HG03521 (cell line): ENCODE results near the gene APC2.
"Not testable (repeated sequence)": the region's sequence is repeated elsewhere in the genome, so short reads cannot be mapped to it uniquely, and the experiment has no call there.

ENCODE experiments used
- ATAC-seq: cut with Tn5 transposase; IDR thresholded peaks from one replicate; pipeline ENCODE4 v1.9.1; 2021; ENCODE audit warnings: mild to moderate bottlenecking, moderate library complexity; ENCODE audit not compliant: unreplicated experiment

The APC2 gene

GRCh38 chr19:1412323-1412923, 37.5 kb upstream of the APC2 start:
- no peak for ATAC-seq

- ATAC-seq, result no peak
These were observed 36.7 kb upstream of the APC2 start for GRCh38 chr19:1412995-1413800.

GRCh38 chr19:1416014-1416841, 33.7 kb upstream of the APC2 start:
- no peak for ATAC-seq

GRCh38 chr19:1417145-1417544, 32.8 kb upstream of the APC2 start:
- no peak for ATAC-seq

- no peak for ATAC-seq
These were observed 32.0 kb upstream of the APC2 start for GRCh38 chr19:1417681-1418495.

- no peak for ATAC-seq
These were observed 31.5 kb upstream of the APC2 start for GRCh38 chr19:1418496-1418775.

- no peak for ATAC-seq
These were observed 30.8 kb upstream of the APC2 start for GRCh38 chr19:1418951-1419738.

GRCh38 chr19:1420085-1420484, 29.8 kb upstream of the APC2 start:
- not testable (repeated sequence) for ATAC-seq

- no peak for ATAC-seq
These were observed 29.3 kb upstream of the APC2 start for GRCh38 chr19:1420590-1420989.

- ATAC-seq, result no peak
These were observed 28.5 kb upstream of the APC2 start for GRCh38 chr19:1421218-1421957.

GRCh38 chr19:1421958-1422305, 28.0 kb upstream of the APC2 start:
- ATAC-seq, result no peak

- ATAC-seq, result no peak
These were observed 27.6 kb upstream of the APC2 start for GRCh38 chr19:1422360-1422759.

- ATAC-seq, result no peak
These were observed 27.0 kb upstream of the APC2 start for GRCh38 chr19:1422943-1423342.

GRCh38 chr19:1423436-1424191, 26.3 kb upstream of the APC2 start:
- ATAC-seq, result no peak

- no peak for ATAC-seq
These were observed 25.5 kb upstream of the APC2 start for GRCh38 chr19:1424192-1424955.

GRCh38 chr19:1425102-1425837, 24.7 kb upstream of the APC2 start:
- ATAC-seq, result no peak

GRCh38 chr19:1425902-1426301, 24.0 kb upstream of the APC2 start:
- ATAC-seq, result no peak

GRCh38 chr19:1426736-1427135, 23.2 kb upstream of the APC2 start:
- ATAC-seq, result no peak
